Stimulated activated naive CD4-positive, alpha-beta T cell treated with Interleukin-2 at 50 U/mL for 16 hours (primary cell): ENCODE results near the gene LRPPRC.

Experiments
- DNase-seq: peaks from one replicate; lab custom pipeline; 2025; lab: John Stamatoyannopoulos, UW

Gene LRPPRC

GRCh38 chr2:43906448-43907109 lies 89.2 kb downstream of the LRPPRC start:
- DNase-seq, result no peak

- DNase-seq, result no peak
Measured at GRCh38 chr2:43905871-43906270, 89.9 kb downstream of the LRPPRC start.

- DNase-seq, result no peak
Measured at GRCh38 chr2:43905371-43905803, 90.4 kb downstream of the LRPPRC start.

- DNase-seq, result no peak
Measured at GRCh38 chr2:43899589-43899988, 96.2 kb downstream of the LRPPRC start.

GRCh38 chr2:43898838-43899346 lies 96.9 kb downstream of the LRPPRC start:
- no peak for DNase-seq

- DNase-seq, result no peak
Measured at GRCh38 chr2:43898134-43898837, 97.5 kb downstream of the LRPPRC start.

GRCh38 chr2:43897492-43897891 lies 98.3 kb downstream of the LRPPRC start:
- no peak for DNase-seq

- no peak for DNase-seq
Measured at GRCh38 chr2:43896906-43897305, 98.9 kb downstream of the LRPPRC start.

- DNase-seq, result no peak
Measured at GRCh38 chr2:43894743-43895142, 101.0 kb downstream of the LRPPRC start.

- DNase-seq, result no peak
Measured at GRCh38 chr2:43890855-43891254, 104.9 kb downstream of the LRPPRC start.

- no peak for DNase-seq
Measured at GRCh38 chr2:43889416-43889815, 106.4 kb downstream of the LRPPRC start.

GRCh38 chr2:43887176-43887575 lies 108.6 kb downstream of the LRPPRC start:
- no peak for DNase-seq

- no peak for DNase-seq
Measured at GRCh38 chr2:43885132-43885632, 110.6 kb downstream of the LRPPRC start.

- no peak for DNase-seq
Measured at GRCh38 chr2:43884689-43885088, 111.1 kb downstream of the LRPPRC start.

- DNase-seq, result no peak
Measured at GRCh38 chr2:43882312-43882711, 113.5 kb downstream of the LRPPRC start.

- no peak for DNase-seq
Measured at GRCh38 chr2:43880952-43881351, 114.8 kb downstream of the LRPPRC start.

- no peak for DNase-seq
Measured at GRCh38 chr2:43880471-43880870, 115.3 kb downstream of the LRPPRC start.

GRCh38 chr2:43879261-43879660 lies 116.5 kb downstream of the LRPPRC start:
- DNase-seq, result no peak

GRCh38 chr2:43877782-43878464 lies 117.9 kb downstream of the LRPPRC start:
- DNase-seq, result peak; percentile 47

- DNase-seq, result no peak
Measured at GRCh38 chr2:43874776-43875451, 120.9 kb downstream of the LRPPRC start.

GRCh38 chr2:43872151-43872550 lies 123.6 kb downstream of the LRPPRC start:
- DNase-seq, result no peak

GRCh38 chr2:43855292-43855691 lies 140.5 kb downstream of the LRPPRC start:
- DNase-seq, result no peak
